Measurements from ENCODE around the gene RRP8.

Gene RRP8

GRCh38 chr11:6567371-6567745 lies 36.1 kb downstream of the RRP8 start:
- no peak for DNase-seq (ENCODE audit: low read depth)

GRCh38 chr11:6566704-6567370 lies 36.6 kb downstream of the RRP8 start:
- no peak for DNase-seq (ENCODE audit: low read depth)

- no peak for DNase-seq (ENCODE audit: low read depth)
Observed at GRCh38 chr11:6565988-6566703, 37.3 kb downstream of the RRP8 start.

- DNase-seq (ENCODE audit: low read depth): no peak
Observed at GRCh38 chr11:6565325-6565724, 38.1 kb downstream of the RRP8 start.

GRCh38 chr11:6563667-6564066 lies 39.7 kb downstream of the RRP8 start:
- DNase-seq (ENCODE audit: low read depth): no peak

GRCh38 chr11:6563121-6563619 lies 40.2 kb downstream of the RRP8 start:
- no peak for DNase-seq (ENCODE audit: low read depth)

- no peak for DNase-seq (ENCODE audit: low read depth)
Observed at GRCh38 chr11:6561288-6561687, 42.1 kb downstream of the RRP8 start.

GRCh38 chr11:6559369-6559768 lies 44.0 kb downstream of the RRP8 start:
- no peak for DNase-seq (ENCODE audit: low read depth)

- no peak for DNase-seq (ENCODE audit: low read depth)
Observed at GRCh38 chr11:6557761-6558674, 45.4 kb downstream of the RRP8 start.

- DNase-seq (ENCODE audit: low read depth): no peak
Observed at GRCh38 chr11:6557063-6557462, 46.4 kb downstream of the RRP8 start.

- DNase-seq (ENCODE audit: low read depth): no peak
Observed at GRCh38 chr11:6556139-6556949, 47.1 kb downstream of the RRP8 start.

GRCh38 chr11:6554828-6555706 lies 48.3 kb downstream of the RRP8 start:
- no peak for DNase-seq (ENCODE audit: low read depth)

- no peak for DNase-seq (ENCODE audit: low read depth)
Observed at GRCh38 chr11:6553634-6554033, 49.8 kb downstream of the RRP8 start.

- DNase-seq (ENCODE audit: low read depth): no peak
Observed at GRCh38 chr11:6548641-6549040, 54.8 kb downstream of the RRP8 start.

GRCh38 chr11:6548121-6548520 lies 55.3 kb downstream of the RRP8 start:
- DNase-seq (ENCODE audit: low read depth): no peak

- no peak for DNase-seq (ENCODE audit: low read depth)
Observed at GRCh38 chr11:6547177-6547576, 56.2 kb downstream of the RRP8 start.

GRCh38 chr11:6546735-6547134 lies 56.7 kb downstream of the RRP8 start:
- no peak for DNase-seq (ENCODE audit: low read depth)

GRCh38 chr11:6545917-6546605 lies 57.4 kb downstream of the RRP8 start:
- no peak for DNase-seq (ENCODE audit: low read depth)

Measured in iris pigment epithelial cell (primary cell).